NOMO-1 treated with DMSO at 0.1 percent for 48 hours (cell line): ENCODE data around the gene ANKRD50.

Experiments
- DNase-seq: peaks from one replicate; lab custom pipeline; 2025; ENCODE audit not compliant: unreplicated experiment; lab: John Stamatoyannopoulos, UW

Gene ANKRD50, protein sequence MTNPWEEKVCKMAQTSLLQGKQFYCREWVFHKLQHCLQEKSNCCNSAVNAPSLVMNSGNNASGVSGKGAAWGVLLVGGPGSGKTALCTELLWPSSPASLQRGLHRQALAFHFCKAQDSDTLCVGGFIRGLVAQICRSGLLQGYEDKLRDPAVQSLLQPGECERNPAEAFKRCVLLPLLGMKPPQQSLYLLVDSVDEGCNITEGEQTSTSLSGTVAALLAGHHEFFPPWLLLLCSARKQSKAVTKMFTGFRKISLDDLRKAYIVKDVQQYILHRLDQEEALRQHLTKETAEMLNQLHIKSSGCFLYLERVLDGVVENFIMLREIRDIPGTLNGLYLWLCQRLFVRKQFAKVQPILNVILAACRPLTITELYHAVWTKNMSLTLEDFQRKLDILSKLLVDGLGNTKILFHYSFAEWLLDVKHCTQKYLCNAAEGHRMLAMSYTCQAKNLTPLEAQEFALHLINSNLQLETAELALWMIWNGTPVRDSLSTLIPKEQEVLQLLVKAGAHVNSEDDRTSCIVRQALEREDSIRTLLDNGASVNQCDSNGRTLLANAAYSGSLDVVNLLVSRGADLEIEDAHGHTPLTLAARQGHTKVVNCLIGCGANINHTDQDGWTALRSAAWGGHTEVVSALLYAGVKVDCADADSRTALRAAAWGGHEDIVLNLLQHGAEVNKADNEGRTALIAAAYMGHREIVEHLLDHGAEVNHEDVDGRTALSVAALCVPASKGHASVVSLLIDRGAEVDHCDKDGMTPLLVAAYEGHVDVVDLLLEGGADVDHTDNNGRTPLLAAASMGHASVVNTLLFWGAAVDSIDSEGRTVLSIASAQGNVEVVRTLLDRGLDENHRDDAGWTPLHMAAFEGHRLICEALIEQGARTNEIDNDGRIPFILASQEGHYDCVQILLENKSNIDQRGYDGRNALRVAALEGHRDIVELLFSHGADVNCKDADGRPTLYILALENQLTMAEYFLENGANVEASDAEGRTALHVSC (N-terminal part only)

GRCh38 chr4:124712372-124713184 lies at the start of gene ANKRD50:
ANKRD50 (minus strand) TSS chr4:124712732; CDS start chr4:124710511, 2,221 bp downstream.
- peak; percentile 68 for DNase-seq

- no peak for DNase-seq
Measured at GRCh38 chr4:124757126-124757525, 44.6 kb upstream of the ANKRD50 start.

GRCh38 chr4:124754681-124755080 lies 42.1 kb upstream of the ANKRD50 start:
- DNase-seq: no peak

DNA sequence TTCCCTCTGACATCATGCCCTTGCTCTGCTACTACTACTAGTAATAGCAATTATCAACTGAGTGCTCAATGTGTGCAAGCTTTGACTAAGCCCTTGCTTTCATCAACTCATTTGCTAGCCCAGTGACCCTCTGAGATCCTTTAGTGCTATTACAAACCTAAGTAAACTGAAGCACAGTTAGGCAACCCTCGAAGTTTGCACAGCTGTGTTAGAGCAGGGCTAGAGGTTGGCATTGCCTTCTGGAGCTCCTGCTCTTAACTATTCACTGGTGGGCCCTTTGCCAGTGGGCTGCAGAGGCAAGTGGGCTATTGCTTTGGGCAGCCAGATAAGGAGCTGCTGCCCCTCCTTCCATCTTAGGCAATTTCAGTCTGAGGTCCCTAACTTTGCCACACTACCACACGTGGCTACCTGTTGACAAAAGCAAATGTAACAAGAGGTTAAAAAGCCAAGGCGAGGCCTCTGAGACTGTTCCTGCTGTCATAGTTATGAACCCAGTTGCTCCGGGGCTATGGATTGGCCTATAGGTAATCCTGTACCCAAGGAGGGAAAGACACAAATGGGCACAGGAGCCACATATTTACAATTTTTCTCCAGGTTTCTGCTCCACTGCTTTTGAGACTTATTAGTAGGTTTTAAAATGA lies 41.5 kb upstream of the ANKRD50 start:
- DNase-seq: no peak

DNA sequence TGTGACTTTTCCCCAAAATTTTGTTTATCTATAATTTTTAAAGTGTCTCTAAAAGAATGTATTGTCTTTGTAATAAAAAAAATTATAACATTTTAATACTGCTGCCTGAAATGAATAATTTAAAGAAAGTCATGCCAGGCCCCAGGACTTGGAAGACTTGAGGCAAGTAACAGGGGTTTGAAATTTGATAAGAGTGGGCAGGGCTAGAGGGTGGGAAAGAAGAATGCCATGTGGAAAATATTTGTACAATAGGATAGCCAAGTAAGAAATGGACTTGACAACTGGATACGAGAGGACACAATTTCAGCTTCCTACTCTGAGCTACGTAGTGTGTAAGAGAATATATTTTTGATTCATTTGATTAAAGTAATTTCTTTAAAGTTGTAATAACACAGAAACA lies 36.9 kb upstream of the ANKRD50 start:
- DNase-seq: no peak

GRCh38 chr4:124748965-124749364 lies 36.4 kb upstream of the ANKRD50 start:
- DNase-seq: no peak

- no peak for DNase-seq
Measured at GRCh38 chr4:124745985-124746801, 33.7 kb upstream of the ANKRD50 start.

GRCh38 chr4:124743711-124744110 lies 31.2 kb upstream of the ANKRD50 start:
- DNase-seq: no peak

DNA sequence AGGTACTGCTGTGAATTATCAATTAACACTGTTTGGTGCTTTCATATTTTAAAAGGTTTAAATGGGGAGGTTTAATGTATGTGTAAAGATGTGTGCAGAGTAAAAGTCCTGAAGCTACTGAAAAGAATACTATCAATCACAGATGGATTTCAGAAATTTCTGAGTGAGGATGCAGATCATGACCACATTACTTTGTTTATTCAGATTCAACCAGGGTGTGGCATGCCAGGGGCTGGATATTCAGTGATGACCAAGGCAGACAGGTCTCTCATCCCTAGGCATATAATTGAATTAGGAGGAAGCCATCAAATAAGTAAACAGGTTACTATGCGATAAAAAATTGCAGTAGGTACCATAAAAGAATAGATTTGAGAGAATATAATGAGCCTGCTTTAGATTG lies 28.0 kb upstream of the ANKRD50 start:
- DNase-seq: no peak

- DNase-seq: no peak
Measured at GRCh38 chr4:124738994-124739393, 26.5 kb upstream of the ANKRD50 start.

GRCh38 chr4:124737619-124738018 lies 25.1 kb upstream of the ANKRD50 start:
- DNase-seq: no peak

DNA sequence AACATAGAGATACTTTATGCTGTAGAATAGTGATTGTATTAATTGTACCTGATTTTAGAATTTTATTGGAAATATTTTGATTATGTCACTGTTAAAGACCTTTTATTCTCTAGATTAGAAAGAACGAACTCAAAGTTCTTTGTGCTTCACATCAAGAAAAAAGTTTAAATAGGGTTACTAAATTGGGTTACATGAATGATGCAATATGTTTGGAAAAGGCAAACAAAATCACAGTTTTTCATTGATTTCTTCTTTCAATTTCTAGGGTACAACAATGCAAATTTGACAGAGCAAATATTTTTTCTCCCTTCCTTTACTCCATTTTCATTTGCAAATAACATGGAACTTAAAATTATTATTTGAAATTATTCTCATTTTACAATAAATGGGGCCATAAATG lies 24.0 kb upstream of the ANKRD50 start:
- no peak for DNase-seq

DNA sequence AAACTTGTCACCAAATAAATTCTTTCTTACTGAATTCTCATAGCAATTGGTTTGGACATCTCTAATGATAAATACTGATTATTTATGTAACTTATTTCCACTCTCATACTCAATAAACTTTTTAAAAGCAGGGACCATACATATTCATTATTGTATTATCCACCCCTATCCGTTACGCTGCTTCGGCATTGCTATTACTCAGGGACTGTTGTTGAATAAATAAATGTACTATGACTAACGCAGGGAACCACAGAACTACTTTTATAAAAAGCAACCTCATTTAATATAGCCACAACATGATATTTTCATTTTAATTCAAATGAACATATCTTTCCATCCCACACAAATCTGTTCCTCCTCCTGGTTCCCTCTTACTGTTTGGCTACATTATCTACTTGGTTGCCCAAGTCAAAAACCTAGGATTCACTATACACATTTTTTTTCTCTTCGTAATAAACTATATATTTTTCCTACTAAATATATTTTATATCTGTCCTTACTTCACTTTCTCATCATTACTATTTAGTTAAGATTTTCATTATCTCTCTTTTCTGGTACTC lies 14.9 kb upstream of the ANKRD50 start:
- no peak for DNase-seq

- no peak for DNase-seq
Measured at GRCh38 chr4:124726269-124726668, 13.7 kb upstream of the ANKRD50 start.

DNA sequence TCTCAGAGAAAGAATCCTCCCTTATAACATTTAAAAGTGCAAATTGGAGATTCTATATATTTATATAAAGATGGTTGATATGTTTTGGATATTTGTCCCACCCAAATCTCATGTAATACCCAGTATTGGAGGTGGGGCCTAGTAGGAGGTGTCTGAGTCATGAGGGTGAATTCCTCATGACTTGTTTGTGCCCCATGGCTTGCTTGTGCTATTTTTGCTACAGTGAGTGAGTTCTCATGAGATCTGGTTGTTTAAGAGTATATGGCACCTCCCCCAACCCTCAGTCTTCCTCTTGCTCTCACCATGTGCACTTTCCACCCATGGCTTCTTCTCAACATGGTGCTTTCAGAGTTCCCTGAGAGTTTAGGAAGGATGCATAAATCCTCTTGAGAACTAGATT lies 9.5 kb upstream of the ANKRD50 start:
- DNase-seq: no peak

DNA sequence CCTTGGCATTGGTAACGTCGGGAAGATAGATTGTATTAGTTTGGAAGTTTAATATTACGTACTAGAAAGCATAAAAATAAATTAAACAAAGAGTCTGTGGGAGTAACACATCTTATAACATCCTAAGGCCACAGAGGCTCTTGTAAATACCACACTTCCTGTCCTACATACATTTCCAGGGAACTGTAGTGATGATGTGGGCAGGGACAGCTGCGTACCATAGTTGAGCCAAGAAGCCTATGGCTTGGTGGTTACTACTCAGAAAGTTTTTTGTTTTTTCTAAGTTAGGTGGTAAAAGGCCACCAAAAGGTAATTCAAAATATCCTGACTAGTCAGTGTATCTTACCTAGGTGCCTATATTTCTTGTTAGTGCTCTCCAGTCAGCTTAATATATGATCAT lies 4.6 kb upstream of the ANKRD50 start:
- no peak for DNase-seq

DNA sequence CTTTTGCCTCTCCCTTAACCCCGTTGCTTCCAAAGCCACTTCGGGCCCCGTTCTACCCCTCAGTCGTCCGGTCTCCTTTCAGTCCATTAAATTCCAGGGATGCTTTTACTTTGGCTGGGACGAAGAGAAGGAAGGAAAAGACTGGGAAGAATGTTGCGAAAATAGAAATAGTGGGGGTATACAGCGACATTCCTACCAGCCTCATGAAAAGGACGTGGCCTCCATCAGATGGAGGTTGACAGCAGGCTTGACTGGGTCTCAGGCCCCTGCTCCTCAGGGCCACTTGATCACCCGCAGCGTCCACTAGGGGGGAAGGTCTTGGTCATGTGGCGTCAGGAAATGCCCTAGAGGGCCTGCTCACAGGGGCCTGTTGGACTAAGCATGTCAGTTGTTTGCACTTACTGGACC lies 657 bp upstream of the ANKRD50 start:
- peak; percentile 37 for DNase-seq

DNA sequence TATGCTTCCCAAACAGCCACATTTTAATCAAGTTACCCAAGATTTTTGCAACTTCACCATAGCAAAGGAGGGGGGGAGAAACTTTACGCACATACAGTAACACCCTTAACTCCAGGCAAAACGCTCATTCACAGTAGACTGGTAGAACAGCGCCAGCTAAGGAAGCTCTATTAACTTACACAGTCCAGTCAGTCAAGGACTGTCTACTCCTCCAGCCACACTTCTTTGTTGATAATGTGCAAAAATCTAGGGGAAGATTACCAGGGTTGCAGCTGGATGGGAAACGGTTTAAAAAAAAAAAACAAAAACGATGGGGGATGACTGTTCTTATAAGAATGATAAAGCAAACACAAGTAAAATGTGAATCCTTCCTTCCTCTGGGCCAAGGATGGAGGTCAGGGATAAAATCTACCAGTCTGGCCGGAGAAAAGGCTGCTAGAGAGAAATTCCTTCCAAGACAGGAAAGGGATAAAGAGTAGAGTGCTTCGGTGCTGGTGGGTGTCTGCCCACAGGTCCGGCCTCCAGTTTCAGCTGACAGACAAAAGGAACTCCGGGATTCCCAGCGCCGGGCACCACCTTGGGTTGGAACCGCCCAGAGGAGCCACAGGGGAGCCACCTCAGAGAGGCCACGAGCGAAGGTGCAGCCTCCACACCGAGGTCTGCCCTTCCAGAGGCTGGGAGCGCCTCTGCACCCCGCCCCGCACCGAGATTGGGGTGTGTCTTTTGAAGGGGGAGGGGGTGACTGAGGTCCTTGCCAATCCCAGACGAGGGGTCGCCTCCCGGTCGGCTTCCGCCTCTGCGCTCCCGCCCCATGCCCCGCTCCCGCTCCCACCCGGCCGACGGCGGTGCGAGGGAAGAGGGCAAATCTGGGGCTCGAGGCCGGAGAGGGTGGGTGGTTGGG lies 811 bp downstream of the ANKRD50 start:
- DNase-seq: peak; percentile 87
